Lower lobe of right lung (tissue), 2 donors: ENCODE data around the gene PLCL1. TPM values are rescaled to one million over a fixed set of nuclear protein-coding genes. Genes with fewer than 3 reads are reported as not detected.

Experiments used
- ATAC-seq, 2 donors: fragments of 200-7000 bp; cut with Tn5 transposase; one replicate each; pipeline ENCODE4 v1.9.1; 2020 to 2022; ENCODE audit warnings: mild to moderate bottlenecking in 2 of 2, moderate library complexity in 2 of 2
- DNase-seq: peaks from one replicate; pipeline ENCODE4 v3.0.0-alpha.2; 2020
- H3K27ac ChIP-seq: fragments of 200-600 bp; one replicate; pipeline ENCODE4 v1.8.0; 2022
- H3K27me3 ChIP-seq: fragments of 200-600 bp; one replicate; pipeline ENCODE4 v1.8.0; 2022; ENCODE audit warnings: low read depth
- H3K36me3 ChIP-seq: fragments of 200-600 bp; one replicate; pipeline ENCODE4 v1.8.0; 2022; ENCODE audit warnings: mild to moderate bottlenecking
- H3K4me1 ChIP-seq: fragments of 200-600 bp; one replicate; pipeline ENCODE4 v1.8.0; 2022
- H3K4me3 ChIP-seq: fragments of 200-600 bp; one replicate; pipeline ENCODE4 v1.8.0; 2022; ENCODE audit warnings: mild to moderate bottlenecking
- H3K9me3 ChIP-seq: fragments of 200-600 bp; one replicate; pipeline ENCODE4 v1.8.0; 2022
- intact Hi-C: fragments of 100-400 bp; cut with DNase I; formaldehyde crosslinking; loops from one replicate; pipeline ENCODE4 v1.11.0; 2022
- total RNA-seq: library from RNA; stranded (reverse); fragmentation: NEBNext Ultra II Directional; extraction: Animal tissue kit (Norgen Biotek cat#: 25700); gene quantifications from one replicate; pipeline ENCODE4 v1.2.1, GENCODE V29; 2021
- TF ChIP-seq, protein P1 (sequence below): fragments of 200-600 bp; IDR thresholded peaks from one replicate; pipeline ENCODE4 v1.8.0; 2022; ENCODE audit warnings: antibody characterized with exemption, mild to moderate bottlenecking
- donor health status: DM: no; HTN: yes; CAD: no; lungs with severe emphysema.

Gene PLCL1
- total RNA-seq, 1 donor from 2014 or later = 6.3 TPM

DNA sequence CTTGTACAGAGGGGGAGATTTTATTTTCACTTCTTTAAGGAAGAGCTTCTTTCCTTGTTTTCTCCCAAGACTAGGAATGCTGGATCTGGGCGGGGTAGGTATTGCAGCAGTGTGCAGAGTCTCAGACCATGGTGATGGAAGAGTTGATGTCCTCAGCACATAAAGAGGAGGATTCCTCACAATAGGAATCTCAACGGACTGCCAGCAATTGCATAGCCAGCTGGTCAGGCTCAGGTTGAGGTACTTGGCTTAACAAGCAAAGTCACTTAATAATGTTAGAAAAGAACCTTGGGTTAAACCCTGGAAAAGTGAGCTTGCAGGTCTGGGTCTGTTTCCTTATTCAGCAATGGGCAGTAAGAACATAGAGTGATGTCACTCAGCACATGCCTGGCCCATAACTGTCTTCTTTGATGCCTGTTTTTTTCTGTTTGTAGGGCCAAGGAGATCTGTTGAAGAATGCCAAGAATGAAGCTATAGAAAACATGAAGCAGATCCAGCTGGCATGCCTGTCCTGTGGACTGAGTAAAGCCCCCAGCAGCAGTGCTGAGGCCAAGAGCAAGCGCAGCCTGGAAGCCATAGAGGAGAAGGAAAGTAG, 342.1 kb downstream of the PLCL1 start:
- TF ChIP-seq, protein P1, sequence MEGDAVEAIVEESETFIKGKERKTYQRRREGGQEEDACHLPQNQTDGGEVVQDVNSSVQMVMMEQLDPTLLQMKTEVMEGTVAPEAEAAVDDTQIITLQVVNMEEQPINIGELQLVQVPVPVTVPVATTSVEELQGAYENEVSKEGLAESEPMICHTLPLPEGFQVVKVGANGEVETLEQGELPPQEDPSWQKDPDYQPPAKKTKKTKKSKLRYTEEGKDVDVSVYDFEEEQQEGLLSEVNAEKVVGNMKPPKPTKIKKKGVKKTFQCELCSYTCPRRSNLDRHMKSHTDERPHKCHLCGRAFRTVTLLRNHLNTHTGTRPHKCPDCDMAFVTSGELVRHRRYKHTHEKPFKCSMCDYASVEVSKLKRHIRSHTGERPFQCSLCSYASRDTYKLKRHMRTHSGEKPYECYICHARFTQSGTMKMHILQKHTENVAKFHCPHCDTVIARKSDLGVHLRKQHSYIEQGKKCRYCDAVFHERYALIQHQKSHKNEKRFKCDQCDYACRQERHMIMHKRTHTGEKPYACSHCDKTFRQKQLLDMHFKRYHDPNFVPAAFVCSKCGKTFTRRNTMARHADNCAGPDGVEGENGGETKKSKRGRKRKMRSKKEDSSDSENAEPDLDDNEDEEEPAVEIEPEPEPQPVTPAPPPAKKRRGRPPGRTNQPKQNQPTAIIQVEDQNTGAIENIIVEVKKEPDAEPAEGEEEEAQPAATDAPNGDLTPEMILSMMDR = no peak
- ATAC-seq (no peak), DNase-seq (no peak)
- Histone ChIP-seq H3K27ac (no peak overlapping the region), H3K27me3 (no peaks in the 10 kb centered on the region), H3K4me3 (no peak overlapping the region), H3K36me3 (no peaks in the 10 kb centered on the region), H3K9me3 (no peaks in the 10 kb centered on the region), H3K4me1 (no peaks in the 10 kb centered on the region)
- intact Hi-C loops = no loop called here

DNA sequence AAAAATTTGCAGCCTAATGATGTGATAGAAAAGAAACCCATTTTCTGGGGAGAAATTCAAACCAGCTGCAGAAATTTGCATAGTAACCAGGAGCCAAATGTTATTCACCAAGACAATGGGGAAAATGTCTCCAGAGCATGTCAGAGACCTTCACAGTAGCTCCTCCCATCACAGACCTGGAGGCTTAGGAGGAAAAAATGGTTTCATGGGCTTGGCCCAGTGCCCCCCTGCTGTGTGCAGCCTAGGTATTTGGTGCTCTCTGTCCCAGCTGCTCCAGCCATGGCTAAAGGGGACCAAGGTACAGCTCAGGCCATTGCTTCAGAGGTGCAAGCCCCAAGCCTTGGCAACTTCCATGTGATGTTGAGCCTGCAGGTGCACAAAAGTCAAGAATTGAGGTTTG, 352.9 kb downstream of the PLCL1 start:
- DNase-seq = no peak
- H3K27ac ChIP-seq = no peak overlapping the region
- no peak for ATAC-seq
- no peaks in the 10 kb centered on the region for H3K4me1 ChIP-seq
- H3K4me3 ChIP-seq = no peak overlapping the region
- TF ChIP-seq, protein P1 = no peak
- H3K27me3 ChIP-seq = no peaks in the 10 kb centered on the region
- intact Hi-C loops = no loop called here
- peaks cover 7% of the 10 kb centered on the region for H3K9me3 ChIP-seq
- H3K36me3 ChIP-seq = no peaks in the 10 kb centered on the region

DNA sequence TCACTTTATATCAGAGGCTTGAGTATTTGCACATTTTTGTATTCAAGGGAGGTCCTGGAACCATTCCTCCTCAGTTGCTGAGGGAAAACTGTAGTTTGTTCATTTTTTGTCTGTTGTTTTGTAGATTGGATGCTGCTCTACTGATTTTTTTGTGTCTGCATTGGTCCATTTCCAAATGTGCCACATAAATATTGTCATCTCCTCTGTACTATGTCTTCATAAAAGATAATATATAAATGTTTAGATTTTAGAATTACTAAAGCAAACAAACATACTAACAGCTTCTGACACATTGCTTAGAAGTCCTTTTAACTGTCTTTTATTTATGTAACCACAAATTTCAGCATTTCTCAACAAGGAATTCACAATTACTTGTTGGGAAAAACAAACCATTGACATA, 356.8 kb downstream of the PLCL1 start:
- TF ChIP-seq, protein P1 = no peak
- H3K4me3 ChIP-seq = no peak overlapping the region
- H3K36me3 ChIP-seq = no peaks in the 10 kb centered on the region
- H3K27ac ChIP-seq = no peak overlapping the region
- DNase-seq = no peak
- ATAC-seq = no peak
- no peaks in the 10 kb centered on the region for H3K4me1 ChIP-seq
- intact Hi-C loops = no loop called here
- H3K9me3 ChIP-seq = peaks cover 7% of the 10 kb centered on the region
- H3K27me3 ChIP-seq = no peaks in the 10 kb centered on the region

DNA sequence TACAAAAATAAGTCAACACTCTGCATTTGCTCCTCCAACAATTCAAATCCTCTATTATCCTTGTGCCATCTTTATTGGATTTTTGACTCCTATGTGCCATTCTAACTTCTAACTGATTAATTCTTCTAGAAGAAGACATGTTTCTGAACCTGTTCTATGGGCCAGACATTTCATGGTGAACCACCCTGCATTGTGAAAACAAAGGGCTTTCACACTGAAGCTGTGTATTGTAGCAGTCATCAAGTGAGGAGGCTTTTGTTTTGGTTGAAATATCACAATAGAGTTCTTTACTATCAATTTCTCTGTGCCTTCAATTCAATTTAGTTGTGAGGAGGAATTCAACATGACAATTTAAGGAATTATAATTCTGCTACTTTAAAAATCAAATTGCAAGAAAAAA, 357.9 kb downstream of the PLCL1 start:
- TF ChIP-seq, protein P1 = no peak
- no peaks in the 10 kb centered on the region for H3K27me3 ChIP-seq
- DNase-seq (no peak), ATAC-seq (no peak)
- H3K36me3 ChIP-seq = no peaks in the 10 kb centered on the region
- no peak overlapping the region for H3K4me3 ChIP-seq
- intact Hi-C loops = no loop called here
- peaks cover 2% of the 10 kb centered on the region for H3K9me3 ChIP-seq
- H3K4me1 ChIP-seq = no peaks in the 10 kb centered on the region
- H3K27ac ChIP-seq = no peak overlapping the region

DNA sequence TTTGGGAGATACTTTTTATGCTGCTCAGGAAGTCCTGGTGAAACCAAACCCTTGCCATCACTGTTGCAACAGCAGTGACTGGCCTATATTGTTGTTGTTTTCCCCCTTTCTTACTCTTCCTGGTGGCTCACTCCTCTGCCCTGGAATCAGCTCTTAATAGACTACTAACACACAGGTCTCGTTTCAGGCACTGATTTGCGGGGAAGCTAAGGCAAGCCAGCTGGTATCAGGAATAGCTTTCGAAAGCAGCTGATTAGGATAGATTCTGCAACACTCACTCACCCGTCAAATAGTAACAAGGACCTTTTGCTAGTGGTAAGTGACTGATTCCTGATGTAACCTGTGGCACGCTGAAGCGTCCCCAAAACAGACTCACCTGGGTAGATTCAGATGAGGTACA, 360.4 kb downstream of the PLCL1 start:
- Histone ChIP-seq H3K4me1 (no peaks in the 10 kb centered on the region), H3K27me3 (no peaks in the 10 kb centered on the region), H3K9me3 (no peaks in the 10 kb centered on the region), H3K36me3 (no peaks in the 10 kb centered on the region), H3K27ac (no peak overlapping the region), H3K4me3 (no peak overlapping the region)
- ATAC-seq (no peak), DNase-seq (no peak)
- TF ChIP-seq, protein P1 = no peak
- intact Hi-C loops = no loop called here
